HG03575 (cell line): Measurements from ENCODE around the gene ELL.

ENCODE experiments used
- ATAC-seq: cut with Tn5 transposase; IDR thresholded peaks from one replicate; pipeline ENCODE4 v1.9.1; 2021; ENCODE audit not compliant: unreplicated experiment, insufficient number of reproducible peaks, low FRiP score; ENCODE audit errors: extremely low read depth

The ELL gene

DNA sequence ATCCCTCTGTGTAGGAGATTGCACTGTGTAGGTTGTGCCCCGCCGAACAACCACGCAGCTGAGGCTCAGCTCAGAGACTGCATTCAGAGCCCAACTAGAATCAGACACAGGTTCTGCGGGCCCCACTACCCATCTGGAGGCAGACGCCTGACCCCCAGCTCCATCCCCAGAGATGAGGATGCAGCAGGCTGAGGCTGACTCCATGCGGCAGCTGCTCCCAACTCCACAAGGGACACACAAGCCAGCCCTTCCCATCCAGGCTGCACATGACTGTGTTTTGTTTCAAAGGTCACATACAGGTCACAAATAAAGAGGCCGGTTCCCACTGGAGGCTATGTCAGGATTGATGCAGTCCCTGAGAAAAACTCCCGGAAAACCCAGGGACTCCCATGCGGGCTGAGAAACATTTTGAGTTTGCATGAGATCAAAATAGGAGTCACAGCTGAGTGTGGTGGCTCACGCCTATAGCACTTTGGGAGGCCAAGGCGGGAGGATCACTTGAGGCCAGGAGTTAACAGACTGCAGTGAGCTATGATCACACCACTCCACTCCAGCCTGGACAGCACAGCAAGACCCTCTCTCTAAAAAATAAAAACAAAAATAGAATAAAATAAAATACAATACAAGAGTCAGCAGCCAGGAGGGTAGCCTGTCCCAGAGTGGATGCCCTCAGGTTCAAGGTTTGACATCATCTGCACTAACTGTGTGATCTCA, 14.0 kb downstream of the ELL start:
- ATAC-seq = no peak

DNA sequence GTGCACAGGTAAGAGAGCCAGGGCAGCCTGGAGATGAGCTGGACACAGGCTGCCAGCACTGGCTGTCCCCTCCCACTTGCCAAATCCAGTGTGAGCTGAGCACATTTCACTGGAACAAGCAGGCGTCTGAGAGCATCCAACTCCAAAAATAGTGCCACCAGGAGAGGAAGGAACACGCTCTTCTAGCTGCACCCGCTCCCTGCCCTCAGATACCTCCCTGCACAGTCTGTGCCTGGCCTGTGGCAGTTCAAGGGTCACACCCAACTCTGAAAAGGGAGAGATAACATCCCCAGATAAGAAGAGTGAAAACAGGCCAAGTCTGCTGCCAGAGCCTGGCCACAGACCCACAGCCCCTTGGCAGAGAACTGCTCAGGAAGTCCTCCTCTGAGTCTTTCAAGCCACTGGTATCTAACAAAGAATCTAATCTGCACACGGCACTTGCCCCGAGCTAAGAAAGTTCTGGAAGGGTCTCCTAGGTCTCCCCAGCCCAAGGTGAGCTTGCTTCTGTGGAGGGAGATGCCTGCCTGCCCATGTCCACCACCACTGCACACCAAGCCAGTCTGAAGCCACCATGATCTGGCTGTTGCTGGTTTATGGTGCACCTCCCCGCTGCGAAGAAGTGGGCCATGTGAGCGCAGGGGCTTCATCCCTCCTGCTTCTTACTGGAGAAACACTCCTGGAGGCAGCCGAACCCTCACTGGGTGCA, 14.7 kb downstream of the ELL start:
- ATAC-seq = no peak

DNA sequence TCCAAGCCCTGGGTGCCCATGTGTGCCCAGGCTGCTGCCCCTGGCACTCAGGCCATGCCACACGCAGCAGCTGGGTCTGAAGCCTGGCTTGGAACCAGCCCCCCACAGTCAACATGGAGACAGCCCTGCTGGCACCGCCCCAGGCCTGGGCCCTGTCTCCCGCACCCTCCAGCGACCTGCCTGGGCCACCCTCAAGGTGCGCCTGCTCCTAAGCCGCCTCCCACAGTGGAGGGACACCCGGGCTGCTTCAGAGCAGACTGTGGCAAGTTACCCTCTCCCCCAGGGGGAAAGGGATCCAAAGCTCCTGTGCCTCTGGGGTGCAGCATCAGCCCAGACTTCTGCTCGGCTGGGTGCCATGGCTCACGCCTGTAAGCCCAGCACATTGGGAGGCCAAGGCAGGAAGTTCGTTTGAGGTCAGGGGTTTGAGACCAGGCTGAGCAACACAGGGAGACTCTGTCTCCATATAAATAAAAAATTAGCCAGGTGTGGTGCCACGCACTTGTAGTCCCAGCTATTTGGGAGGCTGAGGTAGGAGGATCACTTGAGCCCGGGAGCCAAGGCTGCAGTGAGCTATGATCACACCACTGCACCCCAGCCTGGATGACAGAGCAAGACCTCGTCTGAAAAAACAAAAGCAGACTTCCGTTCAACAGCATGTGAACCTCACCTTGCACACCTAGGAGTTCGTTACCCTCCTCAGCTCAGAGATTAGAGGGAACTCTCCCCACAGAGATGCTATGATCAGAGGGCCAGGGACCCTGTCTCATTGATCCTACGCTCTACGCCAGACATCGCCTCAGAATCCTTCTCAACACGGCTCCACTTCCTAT, 15.6 kb downstream of the ELL start:
- ATAC-seq = no peak

DNA sequence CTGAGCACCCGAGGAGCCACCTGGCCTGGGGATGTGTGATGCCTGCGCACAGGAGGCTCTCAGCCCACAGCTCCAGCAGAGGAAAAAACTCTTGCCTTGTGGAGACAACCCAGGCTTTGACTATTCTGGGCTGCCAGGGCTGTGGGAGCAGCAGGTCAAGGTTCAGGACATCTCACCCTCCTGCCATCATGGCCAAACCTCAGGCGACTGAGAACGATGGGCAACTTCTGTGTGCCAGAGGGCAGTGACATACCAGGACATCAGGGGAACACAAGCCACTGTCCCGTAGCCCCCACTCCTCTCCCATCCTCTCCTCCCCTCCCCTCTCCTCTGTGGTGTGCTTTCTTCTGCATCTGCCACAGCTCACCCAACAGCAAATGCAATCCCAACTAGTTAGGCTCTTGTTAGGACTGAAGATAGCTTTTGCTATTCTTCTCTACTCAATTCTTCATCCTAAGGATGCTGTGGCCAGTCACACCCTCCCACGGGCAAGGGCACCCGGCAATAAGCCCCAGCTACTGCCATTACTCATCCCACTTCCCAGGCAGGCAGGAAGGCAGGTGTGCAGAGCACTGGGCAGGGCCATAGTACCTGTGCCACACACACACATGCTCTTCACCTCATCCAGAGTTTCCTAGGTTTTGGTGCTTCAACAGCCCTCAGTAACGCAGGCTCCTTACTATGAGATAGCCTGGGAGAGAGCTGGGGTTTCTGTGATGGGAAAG, 16.8 kb downstream of the ELL start:
- ATAC-seq = no peak

DNA sequence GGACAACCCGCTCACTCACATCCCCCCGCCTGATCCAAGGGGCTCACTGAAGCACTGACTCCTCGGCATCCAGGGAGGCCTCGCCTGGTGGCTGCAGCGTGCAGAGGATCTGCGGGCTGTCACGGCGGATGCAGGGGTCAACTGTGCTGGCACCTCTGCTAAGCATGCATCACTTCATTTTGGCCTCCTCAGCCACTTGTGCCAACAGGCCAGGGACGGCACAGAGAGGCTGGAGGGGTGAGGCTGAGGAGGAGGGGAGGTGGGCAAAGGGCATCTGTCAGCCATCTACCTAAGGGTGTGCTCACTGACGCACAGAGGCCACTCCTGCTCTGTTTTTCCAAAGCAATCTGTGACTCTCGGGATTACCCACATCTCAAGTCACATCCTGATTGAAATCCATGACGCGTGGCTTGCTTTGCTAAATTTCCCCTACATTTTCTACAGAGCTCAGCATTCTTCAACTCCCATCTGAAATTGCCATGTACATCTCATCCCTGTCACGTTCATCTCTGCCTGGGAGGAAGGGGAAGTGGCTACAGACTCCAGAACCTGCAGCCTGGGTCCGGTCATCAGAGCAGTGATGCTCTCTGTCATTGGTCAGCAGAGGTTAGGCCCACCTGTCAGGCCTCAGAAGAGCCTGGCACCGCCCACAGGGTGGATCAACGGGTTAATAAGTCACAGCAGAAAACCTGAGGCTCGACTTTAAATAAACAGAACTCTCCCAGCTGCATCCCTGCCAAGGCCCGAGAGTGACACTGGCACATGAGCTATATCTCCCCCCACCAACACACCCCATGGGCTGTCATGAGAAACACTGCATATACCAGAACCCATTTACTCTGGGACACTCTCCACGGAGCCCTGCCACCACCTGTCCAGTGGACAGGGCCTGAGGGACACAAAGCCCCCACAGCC, 17.6 kb downstream of the ELL start:
- ATAC-seq = no peak

DNA sequence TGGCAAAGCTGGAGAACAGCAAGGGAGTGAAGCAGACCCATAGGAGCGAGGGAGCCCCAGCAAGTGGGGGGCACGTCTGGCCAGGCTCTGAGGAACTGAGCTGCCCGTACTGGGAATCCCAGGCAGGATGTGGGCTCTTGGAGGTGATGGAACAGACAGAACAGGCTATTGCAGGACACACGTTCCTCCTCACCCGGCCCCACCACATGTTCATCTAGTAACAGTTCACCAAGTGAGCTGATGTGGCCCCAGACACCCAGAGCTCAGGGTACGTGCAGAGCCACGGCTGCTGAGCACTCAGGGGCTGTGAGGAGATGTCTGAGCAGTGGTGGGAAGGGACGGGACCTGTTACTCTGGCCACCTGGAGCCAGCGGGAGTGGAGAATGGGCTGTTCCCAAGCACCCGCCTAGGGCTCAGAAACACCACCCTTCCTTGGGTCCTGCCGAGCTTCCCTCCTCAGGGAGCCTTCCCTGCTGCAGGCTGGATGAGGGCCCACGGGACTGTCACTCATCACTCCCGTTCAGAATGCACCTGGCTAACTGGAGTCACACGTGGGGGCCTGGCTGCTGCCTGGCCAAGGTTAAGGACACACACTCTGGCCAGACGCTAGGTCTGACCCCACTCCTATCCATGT, 18.4 kb downstream of the ELL start:
- no peak for ATAC-seq

DNA sequence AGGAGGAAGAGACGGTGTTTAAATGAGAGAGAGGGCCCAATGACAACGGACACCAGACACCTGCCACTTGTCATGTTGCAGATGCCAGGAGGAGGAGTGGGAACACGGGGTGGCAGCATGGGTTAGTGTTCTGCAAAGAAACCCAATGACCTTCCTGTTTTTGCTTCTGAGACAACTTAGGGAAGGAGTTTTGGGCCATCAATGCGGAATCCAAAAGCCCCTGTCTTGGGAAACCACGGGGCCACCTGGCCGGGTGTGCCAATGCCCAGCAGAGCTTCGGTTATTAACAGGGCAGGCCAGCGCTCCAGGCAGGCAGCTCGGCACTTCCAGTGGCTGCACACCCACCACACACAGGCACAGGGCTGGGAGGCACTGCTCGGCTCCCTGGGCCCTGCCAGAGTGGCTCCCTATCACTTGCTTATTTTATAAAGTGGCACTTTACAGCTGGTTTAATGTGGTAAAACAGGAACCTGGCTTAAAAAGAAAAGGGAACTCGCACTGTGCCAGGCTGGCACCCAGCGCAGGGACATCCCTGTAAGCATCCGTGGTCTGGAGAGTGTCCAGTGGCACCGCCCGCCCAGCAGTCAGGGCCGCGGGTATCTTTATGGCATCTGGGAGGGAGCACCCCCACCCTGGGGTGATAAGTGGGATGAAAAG, 19.1 kb downstream of the ELL start:
- no peak for ATAC-seq

DNA sequence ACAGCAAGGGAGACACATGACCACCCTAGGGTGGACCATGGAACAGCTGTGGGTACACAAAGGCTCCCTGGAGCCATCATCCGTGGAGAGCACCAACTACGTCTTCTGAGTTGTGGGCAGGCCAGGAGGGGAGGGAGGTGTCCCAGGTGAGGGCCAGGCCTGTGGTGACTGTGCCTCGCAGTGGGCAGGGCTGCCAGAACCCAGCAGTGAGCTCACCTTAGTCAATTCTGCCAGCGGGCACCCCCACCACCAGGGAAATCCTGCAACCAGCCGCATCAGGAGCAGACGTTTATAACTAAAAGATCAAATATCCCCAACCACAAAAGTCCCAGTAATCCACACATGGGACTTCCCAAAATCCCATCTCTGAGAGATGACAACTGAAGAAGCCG, 19.6 kb downstream of the ELL start:
- ATAC-seq = no peak

DNA sequence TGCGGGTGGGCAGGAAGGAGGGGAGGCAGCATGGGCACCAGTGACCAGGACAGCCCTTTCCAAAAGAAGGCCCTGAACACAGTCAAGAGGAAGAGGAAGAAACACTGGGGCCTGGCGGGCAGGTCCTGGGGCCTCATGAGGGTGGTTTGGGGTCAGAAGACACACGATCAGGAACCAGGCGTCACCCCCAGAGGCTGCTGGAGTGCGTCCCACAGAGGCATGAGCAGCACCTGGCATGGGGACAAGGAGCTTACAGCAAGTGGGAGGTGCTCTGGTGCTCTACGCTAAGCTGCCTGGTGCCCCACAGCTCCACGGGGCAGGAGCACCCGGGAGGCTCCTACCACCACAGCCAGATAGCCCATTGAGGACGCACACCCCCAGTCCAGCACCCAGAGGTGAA, 20.0 kb downstream of the ELL start:
- ATAC-seq = no peak

DNA sequence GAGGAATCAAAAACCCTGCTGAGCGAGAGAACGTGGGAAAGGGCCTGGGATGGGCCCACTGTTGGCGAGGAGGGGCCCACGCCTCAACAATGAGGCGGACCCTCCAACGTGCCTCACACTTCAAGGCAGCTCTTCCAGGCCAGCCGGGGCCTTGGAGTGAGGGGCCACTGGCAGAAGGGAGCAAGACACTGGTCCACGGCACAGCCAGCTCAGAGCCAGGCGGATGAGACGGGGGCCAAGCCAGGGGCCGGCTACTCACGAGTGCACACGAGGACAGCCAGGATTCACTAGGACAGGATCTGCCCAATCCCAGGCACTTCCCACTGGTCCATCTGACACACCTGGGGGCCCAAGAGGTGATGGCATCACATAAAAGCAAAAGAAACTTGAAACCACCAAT, 20.5 kb downstream of the ELL start:
- ATAC-seq = no peak

DNA sequence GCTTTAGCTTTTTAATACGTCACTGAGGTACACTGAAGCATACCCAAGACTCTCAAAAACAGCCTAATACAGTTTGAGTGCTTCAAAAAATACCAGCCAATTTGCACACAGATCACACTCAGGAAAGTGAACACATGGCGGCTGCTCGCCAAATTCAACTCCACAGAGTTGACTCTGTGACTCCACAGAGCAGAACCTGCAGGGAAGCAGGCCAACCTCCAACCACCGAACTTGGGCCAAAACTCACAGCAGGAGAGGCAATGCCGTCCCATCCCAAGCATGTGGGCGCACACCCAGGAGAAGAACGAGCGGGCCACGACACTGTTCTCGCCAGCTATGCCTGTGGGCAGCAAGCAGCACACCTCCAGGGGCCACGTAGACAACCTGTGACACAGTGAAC, 21.1 kb downstream of the ELL start:
- ATAC-seq = no peak

DNA sequence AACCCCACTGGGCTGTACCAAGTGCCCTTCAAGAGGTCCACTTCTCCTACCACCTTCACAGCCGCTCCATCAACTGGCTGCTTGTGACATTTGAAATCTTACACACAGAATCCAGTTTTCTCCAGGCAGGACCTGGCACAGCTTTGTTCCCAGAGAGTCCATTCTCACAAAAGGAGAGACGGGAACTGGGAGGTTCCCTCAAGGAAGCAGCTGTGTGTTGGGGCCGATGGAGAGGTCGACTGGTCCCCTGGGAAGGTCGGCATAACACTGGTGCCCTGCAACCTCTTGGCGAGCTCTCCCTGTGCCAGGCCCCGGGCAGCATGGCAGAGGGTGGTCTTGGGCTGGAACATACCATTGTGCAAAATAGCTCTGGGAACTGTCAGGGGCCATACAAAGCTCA, 21.5 kb downstream of the ELL start:
- no peak for ATAC-seq

DNA sequence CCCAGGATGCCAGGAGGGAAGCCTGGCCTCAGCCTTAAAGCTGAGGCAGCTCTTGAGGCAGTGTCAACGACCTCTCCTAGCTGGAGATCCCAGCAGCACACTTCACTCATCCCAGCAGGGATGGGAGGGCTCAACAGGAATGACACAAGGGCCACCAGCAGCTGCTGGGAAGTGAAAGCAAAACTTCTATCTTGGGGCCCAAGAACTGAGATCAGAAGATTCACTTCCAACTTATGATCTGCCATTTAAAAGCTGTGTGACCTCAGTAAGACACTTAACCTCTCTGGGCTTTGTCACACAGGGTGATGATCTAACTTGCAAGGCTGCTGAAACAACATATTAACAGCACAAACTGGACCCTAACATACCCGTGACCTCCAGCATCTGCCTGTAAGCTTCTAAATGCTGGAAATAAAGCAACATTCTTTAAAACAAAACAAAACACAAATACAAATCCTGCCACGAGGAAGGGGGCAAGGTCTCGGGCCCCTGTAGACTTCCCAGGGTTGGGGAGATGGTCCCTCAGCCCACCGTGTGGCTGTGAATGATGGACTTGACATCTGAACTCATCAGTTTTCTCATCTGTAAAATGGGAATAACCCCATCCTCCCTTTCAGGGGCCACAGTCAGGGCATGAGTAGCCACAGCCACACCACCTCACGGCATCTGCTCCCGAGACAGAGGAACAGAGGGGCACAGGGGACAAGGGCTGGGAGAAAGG, 22.7 kb downstream of the ELL start:
- no peak for ATAC-seq

DNA sequence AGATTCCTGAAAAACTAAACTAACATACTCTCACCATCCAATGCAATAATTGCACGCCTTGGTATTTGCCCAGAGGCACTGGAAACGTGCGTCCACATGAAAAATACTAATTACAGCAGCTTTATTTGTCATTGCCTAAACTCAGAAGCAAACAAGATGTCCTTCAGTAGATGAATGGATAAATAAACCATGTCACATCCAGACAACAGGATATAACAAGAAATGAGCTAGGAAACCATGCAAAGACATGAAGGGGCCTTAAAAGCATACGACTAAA, 25.0 kb downstream of the ELL start:
- ATAC-seq = no peak

DNA sequence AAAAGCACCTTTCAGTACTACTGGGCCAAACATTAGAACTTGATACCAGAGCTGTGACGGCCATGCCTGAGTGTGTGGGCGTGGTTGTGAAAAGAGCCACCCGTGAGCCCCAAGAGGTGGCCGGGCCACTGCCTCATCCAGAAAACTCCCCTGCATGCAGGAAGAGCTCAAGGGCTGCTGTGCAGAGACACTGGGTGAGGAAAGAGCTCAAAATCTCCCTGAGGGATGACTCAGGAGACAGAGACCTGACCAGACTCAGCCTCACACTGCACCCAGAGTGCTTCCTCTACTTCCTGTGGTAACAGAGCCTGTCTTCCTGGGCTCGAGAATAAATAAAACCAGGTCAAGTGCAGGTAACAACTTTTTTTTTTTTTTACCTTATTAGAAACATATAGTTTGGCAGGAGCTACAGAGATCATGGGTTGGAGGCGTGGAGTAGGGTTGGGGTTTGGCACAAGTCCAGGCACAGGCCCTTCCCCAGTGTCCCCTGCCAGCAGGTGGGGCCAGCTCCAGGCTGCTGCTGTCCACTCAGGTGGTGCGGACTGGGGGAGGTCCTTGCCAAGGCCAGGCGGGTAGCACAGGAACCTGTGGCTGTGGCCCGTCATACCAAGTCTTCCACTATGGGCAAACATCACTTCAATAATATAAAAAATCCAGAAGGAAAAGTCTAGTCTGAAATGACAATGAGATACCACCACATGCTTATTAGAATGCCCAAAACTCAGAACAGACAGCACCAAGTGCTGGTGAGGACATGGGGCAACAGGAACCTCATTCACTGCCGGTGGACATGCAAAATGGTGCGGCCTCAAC, 25.5 kb downstream of the ELL start:
- ATAC-seq = no peak

DNA sequence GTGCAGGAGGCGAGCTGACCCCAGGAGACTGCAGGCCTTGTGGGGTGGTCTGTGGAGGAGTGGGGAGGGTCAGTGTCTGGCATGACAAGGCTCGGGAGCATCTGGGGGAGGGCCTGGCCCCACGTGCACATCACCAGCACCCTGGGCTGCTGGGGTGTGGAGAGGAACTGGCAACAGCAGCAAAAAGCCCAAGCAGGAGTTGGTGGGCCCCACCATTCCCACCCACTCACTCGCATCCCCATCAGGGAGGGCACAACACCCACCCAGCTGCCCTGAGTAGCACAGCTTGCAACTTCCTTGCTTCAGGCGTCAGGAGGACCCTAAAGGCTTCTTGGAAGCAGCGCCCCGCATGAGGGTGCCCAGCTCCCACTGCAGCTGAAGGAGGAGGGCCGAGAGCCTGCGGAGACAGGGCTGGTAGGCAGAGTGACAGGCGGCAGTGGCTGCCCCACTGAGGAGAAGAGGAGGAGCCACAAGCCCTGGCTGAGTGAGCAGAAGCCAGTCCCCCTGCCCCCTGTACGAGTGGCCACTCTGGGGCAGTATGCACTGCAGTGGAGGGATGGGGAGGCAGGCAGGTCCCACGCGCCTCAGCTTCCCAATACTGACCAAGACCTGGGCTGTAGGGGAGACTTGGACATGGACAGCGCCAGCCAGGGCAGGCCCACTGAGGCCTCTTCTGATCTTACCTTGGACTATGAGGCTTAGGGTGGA, 26.5 kb downstream of the ELL start:
- ATAC-seq = no peak
